Spleen (tissue), 7 donors: ENCODE measurements around the gene ZDHHC14.

ENCODE experiments used
- POLR2A ChIP-seq, 3 donors: fragments of 450-650 bp; IDR thresholded peaks; one replicate each; pipeline ENCODE4 v1.5.1; 2017; ENCODE audit warnings: antibody characterized with exemption in 3 of 3, mild to moderate bottlenecking in 1 of 3
- POLR2AphosphoS5 ChIP-seq, 3 donors: sonication (generic); formaldehyde crosslinking; IDR thresholded peaks; one replicate each; pipeline ENCODE4 v1.5.1; 2017; ENCODE audit warnings: antibody characterized with exemption in 3 of 3
- TF ChIP-seq, protein P1 (sequence below), 11 experiments: fragments of 200-600 bp in 7 of 11; fragments of 450-650 bp in 4 of 11; sonication (generic) in 4 of 11; IDR thresholded peaks in 8 of 11; conservative IDR thresholded peaks in 3 of 11; 1 replicate in 7 of 11; 2 replicates in 4 of 11; pipeline versions ENCODE4 v1.4.0 to v1.8.0; 2016 to 2021; ENCODE audit warnings: antibody characterized with exemption in 11 of 11, inconsistent platforms in 4 of 11, mild to moderate bottlenecking in 1 of 11
- donor health status: DM: no; HTN: no; CAD: no; lungs with moderate emphysema.
- donor health status: DM: no; HTN: no; CAD: no.
- donor health status: DM: no; HTN: no; CAD: no.

DNA sequence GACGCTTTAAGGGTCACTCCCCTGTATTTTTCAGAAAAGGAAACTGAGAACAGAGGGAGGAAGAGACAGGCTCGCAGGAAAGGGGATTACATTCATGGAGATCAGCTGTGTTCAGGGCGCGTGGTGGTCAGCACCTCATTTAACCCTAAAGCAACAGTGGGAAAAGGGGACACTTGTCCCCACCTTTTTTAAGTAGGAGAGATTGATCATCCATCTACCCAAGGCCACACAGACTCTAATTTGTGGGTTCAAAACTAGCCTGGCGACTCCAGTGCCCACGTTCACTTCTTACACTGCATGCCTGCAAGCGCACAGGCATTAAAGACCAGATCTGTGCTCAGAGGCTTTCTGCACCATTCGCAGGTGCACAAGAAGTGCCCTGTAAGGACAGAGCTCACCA lies 274.1 kb downstream of the ZDHHC14 start:
- TF ChIP-seq POLR2AphosphoS5 (IDR thresholded peaks at IDR 0.05) (no peak), POLR2A (IDR thresholded peaks at IDR 0.05) (no peak)
- TF ChIP-seq, protein P1, sequence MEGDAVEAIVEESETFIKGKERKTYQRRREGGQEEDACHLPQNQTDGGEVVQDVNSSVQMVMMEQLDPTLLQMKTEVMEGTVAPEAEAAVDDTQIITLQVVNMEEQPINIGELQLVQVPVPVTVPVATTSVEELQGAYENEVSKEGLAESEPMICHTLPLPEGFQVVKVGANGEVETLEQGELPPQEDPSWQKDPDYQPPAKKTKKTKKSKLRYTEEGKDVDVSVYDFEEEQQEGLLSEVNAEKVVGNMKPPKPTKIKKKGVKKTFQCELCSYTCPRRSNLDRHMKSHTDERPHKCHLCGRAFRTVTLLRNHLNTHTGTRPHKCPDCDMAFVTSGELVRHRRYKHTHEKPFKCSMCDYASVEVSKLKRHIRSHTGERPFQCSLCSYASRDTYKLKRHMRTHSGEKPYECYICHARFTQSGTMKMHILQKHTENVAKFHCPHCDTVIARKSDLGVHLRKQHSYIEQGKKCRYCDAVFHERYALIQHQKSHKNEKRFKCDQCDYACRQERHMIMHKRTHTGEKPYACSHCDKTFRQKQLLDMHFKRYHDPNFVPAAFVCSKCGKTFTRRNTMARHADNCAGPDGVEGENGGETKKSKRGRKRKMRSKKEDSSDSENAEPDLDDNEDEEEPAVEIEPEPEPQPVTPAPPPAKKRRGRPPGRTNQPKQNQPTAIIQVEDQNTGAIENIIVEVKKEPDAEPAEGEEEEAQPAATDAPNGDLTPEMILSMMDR (IDR thresholded peaks at IDR 0.05 in 8 of 11, conservative IDR thresholded peaks at IDR 0.05 in 3 of 11) = no peak
